ENCODE measurements around the gene KCTD20. TPM values are rescaled to one million over a fixed set of nuclear protein-coding genes. Genes with fewer than 3 reads are reported as not detected.

Gene KCTD20
- total and polyA plus RNA-seq, 2 of the 13 experiments (the other 11 are each of a cell fraction or from before 2014, with no cell fraction given), result 52.7 to 67.1 TPM

- TF ChIP-seq SUZ12 (IDR thresholded peaks at IDR 0.05; ENCODE audit: low read depth, low read length), result no peak
- peak; percentile 80 for TF ChIP-seq KLF6 (CRISPR knock-in tag; IDR thresholded peaks at IDR 0.05)
- TF ChIP-seq CBX1 (IDR thresholded peaks at IDR 0.05; ENCODE audit: low read depth), result peak; percentile 70
- TF ChIP-seq RBM39 (IDR thresholded peaks at IDR 0.05; ENCODE audit: low read depth, low read length, poor library complexity, severe bottlenecking), result peak; percentile 96
- TF ChIP-seq RFXANK (CRISPR knock-in tag; IDR thresholded peaks at IDR 0.05), result no peak
- no peak for TF ChIP-seq NR2F2 (IDR thresholded peaks at IDR 0.05; ENCODE audit: borderline replicate concordance, low read depth)
- peak; percentile 91; the same call in 1 of the 2 replicates for TF ChIP-seq ZNF788 (CRISPR knock-in tag; IDR thresholded peaks at IDR 0.05; ENCODE audit: borderline replicate concordance)
- no peak for TF ChIP-seq ZNF512 (CRISPR knock-in tag; IDR thresholded peaks at IDR 0.05)
- TF ChIP-seq CAMTA2 (CRISPR knock-in tag; IDR thresholded peaks at IDR 0.05; ENCODE audit: borderline replicate concordance), result peak; percentile 27; the same call in 1 of the 2 replicates
- TF ChIP-seq ZNF260 (CRISPR knock-in tag; IDR thresholded peaks at IDR 0.05; ENCODE audit: borderline replicate concordance, low read depth), result no peak
- no peak for TF ChIP-seq ZNF775 (CRISPR knock-in tag; IDR thresholded peaks at IDR 0.05; ENCODE audit: borderline replicate concordance)
- TF ChIP-seq TMF1 (CRISPR knock-in tag; IDR thresholded peaks at IDR 0.05; ENCODE audit: low read depth), result peak; percentile 87
- TF ChIP-seq ZNF781 (CRISPR knock-in tag; IDR thresholded peaks at IDR 0.05; ENCODE audit: borderline replicate concordance, not compliant biosample characterization), result peak; percentile 27
- no peak for TF ChIP-seq ZNF20 (CRISPR knock-in tag; IDR thresholded peaks at IDR 0.05)
- TF ChIP-seq ZNF75D (CRISPR knock-in tag; IDR thresholded peaks at IDR 0.05; ENCODE audit: borderline replicate concordance), result no peak
- TF ChIP-seq POGK (CRISPR knock-in tag; conservative IDR thresholded peaks at IDR 0.05), result 0 out of 2 replicates have a peak, but pooled peaks have one; percentile 52
- no peak; the same call in 1 of the 2 replicates for TF ChIP-seq TCF7 (IDR thresholded peaks at IDR 0.05; ENCODE audit: low read depth)
- TF ChIP-seq MLLT10 (CRISPR knock-in tag; IDR thresholded peaks at IDR 0.05), result no peak
- no peak for TF ChIP-seq ADNP (CRISPR knock-in tag; IDR thresholded peaks at IDR 0.05)
- TF ChIP-seq ZNF230 (CRISPR knock-in tag; IDR thresholded peaks at IDR 0.05), result no peak
- TF ChIP-seq ZNF557 (CRISPR knock-in tag; IDR thresholded peaks at IDR 0.05), result no peak
- TF ChIP-seq NPAS2 (CRISPR knock-in tag; IDR thresholded peaks at IDR 0.05; ENCODE audit: borderline replicate concordance), result no peak
- TF ChIP-seq ZNF850 (CRISPR knock-in tag; conservative IDR thresholded peaks at IDR 0.05), result no peak
- TF ChIP-seq ZNF614 (CRISPR knock-in tag; IDR thresholded peaks at IDR 0.05; ENCODE audit: borderline replicate concordance), result peak; percentile 80; the same call in 1 of the 2 replicates
- peak; percentile 87 for TF ChIP-seq YEATS2 (CRISPR knock-in tag; IDR thresholded peaks at IDR 0.05; ENCODE audit: borderline replicate concordance)
Observed at GRCh38 chr6:36423101-36423824, 19.5 kb upstream of the KCTD20 start (continued).

All from HepG2 (cell line).